Fibroblast of the aortic adventitia (primary cell): Measurements from ENCODE around the gene PLD1. TPM values are rescaled to one million over a fixed set of nuclear protein-coding genes. Genes with fewer than 3 reads are reported as not detected.
"Not testable (repeated sequence)": the region's sequence is repeated elsewhere in the genome, so short reads cannot be mapped to it uniquely, and the experiment has no call there.

Experiments used
- DNase-seq: peaks from one replicate; pipeline ENCODE4 v3.0.0-alpha.2; 2010; ENCODE audit warnings: low read depth
- H3K4me3 ChIP-seq: 2 replicates; pipeline ENCODE4 v1.5.1; 2011; ENCODE audit warnings: low read depth, mild to moderate bottlenecking, control low read depth, low read length, moderate library complexity
- CTCF ChIP-seq: IDR thresholded peaks from 2 replicates; pipeline ENCODE4 v1.5.1; 2011; ENCODE audit warnings: mild to moderate bottlenecking, low read length, control low read depth, inconsistent platforms; ENCODE audit not compliant: insufficient read depth
- total RNA-seq: library from RNA; depleted of rRNA; stranded (reverse); fragments of >200 nt; gene quantifications from 2 replicates; pipeline ENCODE4 v1.2.3, GENCODE V29; 2012; ENCODE audit warnings: low replicate concordance

The PLD1 gene
- total RNA-seq, 1 donor: 23.1 TPM

- no peak overlapping the region for H3K4me3 ChIP-seq
- TF ChIP-seq CTCF: no peak
- no peak for DNase-seq
These were observed 113.5 kb downstream of the PLD1 start for GRCh38 chr3:171696805-171697204.

- DNase-seq: peak; percentile 57
- no peak overlapping the region for H3K4me3 ChIP-seq
- TF ChIP-seq CTCF: no peak
These were observed 114.9 kb downstream of the PLD1 start for GRCh38 chr3:171695426-171695825.

- no peak overlapping the region for H3K4me3 ChIP-seq
- DNase-seq: peak; percentile 4
- TF ChIP-seq CTCF: no peak
These were observed 115.4 kb downstream of the PLD1 start for GRCh38 chr3:171694888-171695287.

- DNase-seq, H3K4me3 ChIP-seq: not testable (repeated sequence)
These were observed 117.7 kb downstream of the PLD1 start for GRCh38 chr3:171692551-171692950.

- no peak overlapping the region for H3K4me3 ChIP-seq
- DNase-seq: no peak
- no peak for TF ChIP-seq CTCF
These were observed 118.8 kb downstream of the PLD1 start for GRCh38 chr3:171691485-171691884.

- TF ChIP-seq CTCF: no peak
- no peak overlapping the region for H3K4me3 ChIP-seq
- DNase-seq: no peak
These were observed 120.0 kb downstream of the PLD1 start for GRCh38 chr3:171690281-171690680.

GRCh38 chr3:171688593-171688992, 121.7 kb downstream of the PLD1 start:
- DNase-seq: no peak
- no peak overlapping the region for H3K4me3 ChIP-seq
- no peak for TF ChIP-seq CTCF
